ENCODE data around the gene PHLPP1.

GRCh38 chr18:62697636-62698035 lies 17.7 kb upstream of the PHLPP1 start:
- TF ChIP-seq POLR2A (IDR thresholded peaks at IDR 0.05) (no peak), CTCF (IDR thresholded peaks at IDR 0.05) (no peak)

Data from upper lobe of left lung (tissue), 4 donors.